Spleen (tissue), 11 donors: ENCODE data around the gene DEDD. TPM values are rescaled to one million over a fixed set of nuclear protein-coding genes. Genes with fewer than 3 reads are reported as not detected.

Experiments
- DNase-seq: peaks from one replicate; pipeline ENCODE4 v3.0.0-alpha.2; 2020
- H3K27ac ChIP-seq, 8 donors: fragments of 200-600 bp; sonication (generic) in 7 of 8; 1 replicate in 4 of 8; 2 replicates in 4 of 8; pipeline versions ENCODE4 v1.5.0 to v1.8.0; 2016 to 2021; ENCODE audit warnings: inconsistent platforms in 4 of 8, mild to moderate bottlenecking in 4 of 8, moderate library complexity in 1 of 8
- H3K27me3 ChIP-seq, 7 donors: fragments of 200-600 bp; sonication (generic) in 6 of 7; replicated peaks in 1 of 7; 1 replicate in 4 of 7; 2 replicates in 3 of 7; pipeline versions ENCODE4 v1.5.0 to v1.8.0; 2016 to 2021; ENCODE audit warnings: inconsistent platforms in 3 of 7, mild to moderate bottlenecking in 1 of 7
- H3K36me3 ChIP-seq, 6 donors: fragments of 200-600 bp; sonication (generic) in 5 of 6; 1 replicate in 4 of 6; 2 replicates in 2 of 6; pipeline versions ENCODE4 v1.5.0 to v1.8.0; 2016 to 2021; ENCODE audit warnings: inconsistent platforms in 2 of 6
- H3K4me1 ChIP-seq, 6 donors: fragments of 200-600 bp; sonication (generic) in 5 of 6; 1 replicate in 3 of 6; 2 replicates in 3 of 6; pipeline versions ENCODE4 v1.5.0 to v1.8.0; 2016 to 2021; ENCODE audit warnings: inconsistent platforms in 3 of 6
- H3K4me3 ChIP-seq, 8 donors: fragments of 200-600 bp; sonication (generic) in 7 of 8; 1 replicate in 4 of 8; 2 replicates in 4 of 8; pipeline versions ENCODE4 v1.5.0 to v1.8.0; 2016 to 2021; ENCODE audit warnings: inconsistent platforms in 4 of 8, mild to moderate bottlenecking in 4 of 8, moderate library complexity in 2 of 8
- H3K9me3 ChIP-seq, 8 donors: fragments of 200-600 bp; sonication (generic) in 7 of 8; 1 replicate in 4 of 8; 2 replicates in 4 of 8; pipeline versions ENCODE4 v1.5.0 to v1.8.0; 2016 to 2021; ENCODE audit warnings: inconsistent platforms in 4 of 8
- CTCF ChIP-seq, 11 experiments: fragments of 200-600 bp in 7 of 11; fragments of 450-650 bp in 4 of 11; sonication (generic) in 4 of 11; IDR thresholded peaks in 8 of 11; conservative IDR thresholded peaks in 3 of 11; 1 replicate in 7 of 11; 2 replicates in 4 of 11; pipeline versions ENCODE4 v1.4.0 to v1.8.0; 2016 to 2021; ENCODE audit warnings: antibody characterized with exemption in 11 of 11, inconsistent platforms in 4 of 11, mild to moderate bottlenecking in 1 of 11
- POLR2A ChIP-seq, 3 donors: fragments of 450-650 bp; IDR thresholded peaks; one replicate each; pipeline ENCODE4 v1.5.1; 2017; ENCODE audit warnings: antibody characterized with exemption in 3 of 3, mild to moderate bottlenecking in 1 of 3
- POLR2AphosphoS5 ChIP-seq, 3 donors: sonication (generic); formaldehyde crosslinking; IDR thresholded peaks; one replicate each; pipeline ENCODE4 v1.5.1; 2017; ENCODE audit warnings: antibody characterized with exemption in 3 of 3
- WGBS, 5 donors: extraction: QIAGEN DNeasy Blood & Tissue Kit in 3 of 5; methylation state at CpG; one replicate each; pipeline versions ENCODE4 v1.1.5 to v1.1.7; 2013 to 2018; 5-methylcytosine and 5-hydroxymethylcytosine counted together
- intact Hi-C: fragments of 100-400 bp; cut with DNase I; formaldehyde crosslinking; loops from one replicate; pipeline ENCODE4 v1.15.0; 2023; ENCODE audit warnings: low total_unique reads
- polyA plus RNA-seq, 3 donors: library from polyadenylated mRNA; stranded (reverse); fragments of 200-250 nt; gene quantifications; one replicate each; pipeline ENCODE4 v1.2.1, GENCODE V29; 2013
- total RNA-seq, 7 donors: library from RNA; depleted of rRNA in 3 of 7; stranded (reverse); fragments of >200 nt in 3 of 7; fragmentation: NEBNext Ultra II Directional in 4 of 7; extraction: Animal tissue kit (Norgen Biotek cat#: 25700) in 4 of 7; gene quantifications; one replicate each; pipeline versions ENCODE4 v1.1.0 to v1.2.1, GENCODE V29; 2016 to 2021
- donor health status: healthy with polysubstance abuse.
- donor health status: DM: no; HTN: no; CAD: no; lungs with moderate emphysema.
- donor health status: DM: no; HTN: no; CAD: no.
- donor health status: Bipolar disorder and iron deficiency.
- donor health status: healthy.
- donor health status: DM: no; HTN: no; CAD: no.
- donor health status: DM: yes; HTN: yes; CAD: no.

DEDD gene
- total and polyA plus RNA-seq, 10 donors, result 15.9 to 49.1 (median 37.6) TPM

GRCh38 chr1:161074676-161075368 lies 57.6 kb downstream of the DEDD start:
- Histone ChIP-seq H3K9me3 (no peaks in the 10 kb centered on the region), H3K4me3 (no peak overlapping the region), H3K4me1 (peaks cover 0 to 25% (median 18%) of the 10 kb centered on the region in 6 donors), H3K27ac (no peak overlapping the region), H3K36me3 (no peaks in the 10 kb centered on the region), H3K27me3 (peaks cover 0 to 9% (median 0%) of the 10 kb centered on the region in 7 donors)
- intact Hi-C loops, result no loop called here
- TF ChIP-seq POLR2A (IDR thresholded peaks at IDR 0.05) (no peak), POLR2AphosphoS5 (IDR thresholded peaks at IDR 0.05) (no peak), CTCF (IDR thresholded peaks at IDR 0.05 in 8 of 11, conservative IDR thresholded peaks at IDR 0.05 in 3 of 11) (no peak)
- 84 to 92% (median 87%) methylated on average over 12 of the region's 12 CpGs for WGBS, 5 donors
- DNase-seq, result no peak

GRCh38 chr1:161073474-161074121 lies 58.9 kb downstream of the DEDD start:
- Histone ChIP-seq H3K4me3 (no peak overlapping the region), H3K27me3 (no peaks in the 10 kb centered on the region), H3K9me3 (no peaks in the 10 kb centered on the region), H3K4me1 (peaks cover 0 to 32% (median 24%) of the 10 kb centered on the region in 6 donors), H3K36me3 (no peaks in the 10 kb centered on the region), H3K27ac (no peak overlapping the region)
- no peak for DNase-seq
- 70 to 83% (median 74%) methylated on average over 1 to 7 of the region's 7 CpGs for WGBS, 5 donors
- intact Hi-C loops, result no loop called here
- TF ChIP-seq POLR2AphosphoS5 (IDR thresholded peaks at IDR 0.05) (no peak), CTCF (IDR thresholded peaks at IDR 0.05 in 8 of 11, conservative IDR thresholded peaks at IDR 0.05 in 3 of 11) (no peak), POLR2A (IDR thresholded peaks at IDR 0.05) (no peak)

GRCh38 chr1:161072751-161073449 lies 59.6 kb downstream of the DEDD start:
- H3K9me3 ChIP-seq, result no peaks in the 10 kb centered on the region
- intact Hi-C loops, result no loop called here
- 91 to 96% (median 93%) methylated on average over 19 of the region's 19 CpGs for WGBS, 5 donors
- no peak overlapping the region for H3K4me3 ChIP-seq
- DNase-seq, result no peak
- H3K27me3 ChIP-seq, result no peaks in the 10 kb centered on the region
- H3K27ac ChIP-seq, result no peak overlapping the region
- H3K36me3 ChIP-seq, result no peaks in the 10 kb centered on the region
- TF ChIP-seq POLR2A (IDR thresholded peaks at IDR 0.05) (no peak), CTCF (IDR thresholded peaks at IDR 0.05 in 8 of 11, conservative IDR thresholded peaks at IDR 0.05 in 3 of 11) (no peak), POLR2AphosphoS5 (IDR thresholded peaks at IDR 0.05) (no peak)
- peaks cover 0 to 39% (median 29%) of the 10 kb centered on the region in 6 donors for H3K4me1 ChIP-seq
